ENCODE results near the gene EPHA6. TPM values are rescaled to one million over a fixed set of nuclear protein-coding genes. Genes with fewer than 3 reads are reported as not detected.

EPHA6 gene
- total and polyA plus RNA-seq, 2 donors (not counting 1 experiment from before 2014, with no cell fraction given), result under 0.01 TPM; not detected in 1

- Histone ChIP-seq H2AFZ (ENCODE audit: low read length) (no peak overlapping the region), H3K4me3 (replicated peaks in 1 of 4; ENCODE audit: control extremely low read depth in 1 of 4, insufficient read depth in 1 of 4, low read depth in 3 of 4, low read length in 4 of 4) (no peak overlapping the region), H3K79me2 (ENCODE audit: control insufficient read depth, insufficient read depth, low read length) (no peaks in the 10 kb centered on the region), H3K4me1 (ENCODE audit: control insufficient read depth, extremely low read depth, insufficient read depth, low read length) (no peaks in the 10 kb centered on the region), H3K27ac (ENCODE audit: insufficient read depth, low read length) (no peak overlapping the region), H3K4me2 (ENCODE audit: extremely low read depth, insufficient read depth, low read length) (no peak overlapping the region), H3K9me3 (ENCODE audit: control insufficient read depth, insufficient read depth, low read depth, low read length) (no peaks in the 10 kb centered on the region), H4K20me1 (ENCODE audit: control insufficient read depth, extremely low read depth, insufficient read depth, low read length) (no peaks in the 10 kb centered on the region), H3K36me3 (ENCODE audit: control insufficient read depth, insufficient read depth, low read length) (no peaks in the 10 kb centered on the region), H3K27me3 (ENCODE audit: control insufficient read depth, insufficient read depth, low read length) (no peaks in the 10 kb centered on the region), H3K9ac (ENCODE audit: insufficient read depth, low read length) (no peak overlapping the region)
- no peak for DNase-seq (ENCODE audit: low read depth in 2 of 2)
- TF ChIP-seq CTCF (conservative IDR thresholded peaks at IDR 0.05 in 1 of 2, IDR thresholded peaks at IDR 0.05 in 1 of 2; ENCODE audit: low read depth in 1 of 2, low read length in 2 of 2) (no peak), EZH2 (IDR thresholded peaks at IDR 0.05; ENCODE audit: low read length, missing control alignments) (no peak)
These were observed 929.9 kb downstream of the EPHA6 start for GRCh38 chr3:97744289-97744688.

- Histone ChIP-seq H3K4me1 (ENCODE audit: control insufficient read depth, extremely low read depth, insufficient read depth, low read length) (no peaks in the 10 kb centered on the region), H3K27me3 (ENCODE audit: control insufficient read depth, insufficient read depth, low read length) (no peaks in the 10 kb centered on the region), H3K4me2 (ENCODE audit: extremely low read depth, insufficient read depth, low read length) (peak overlapping the region; percentile 91), H3K27ac (ENCODE audit: insufficient read depth, low read length) (peak overlapping the region; percentile 82), H3K4me3 (replicated peaks in 1 of 4; ENCODE audit: control extremely low read depth in 1 of 4, insufficient read depth in 1 of 4, low read depth in 3 of 4, low read length in 4 of 4) (peak overlapping the region; percentile 61 to 90 (median 76)), H3K79me2 (ENCODE audit: control insufficient read depth, insufficient read depth, low read length) (no peaks in the 10 kb centered on the region), H2AFZ (ENCODE audit: low read length) (peak overlapping the region; percentile 97), H4K20me1 (ENCODE audit: control insufficient read depth, extremely low read depth, insufficient read depth, low read length) (no peaks in the 10 kb centered on the region), H3K9me3 (ENCODE audit: control insufficient read depth, insufficient read depth, low read depth, low read length) (no peaks in the 10 kb centered on the region), H3K9ac (ENCODE audit: insufficient read depth, low read length) (peak overlapping the region; percentile 74), H3K36me3 (ENCODE audit: control insufficient read depth, insufficient read depth, low read length) (no peaks in the 10 kb centered on the region)
- TF ChIP-seq EZH2 (IDR thresholded peaks at IDR 0.05; ENCODE audit: low read length, missing control alignments), result no peak
- no peak for TF ChIP-seq CTCF (conservative IDR thresholded peaks at IDR 0.05 in 1 of 2, IDR thresholded peaks at IDR 0.05 in 1 of 2; ENCODE audit: low read depth in 1 of 2, low read length in 2 of 2)
- peak in 1 of 2 donors; percentile 0 for DNase-seq (ENCODE audit: low read depth in 2 of 2)
These were observed 949.4 kb downstream of the EPHA6 start for GRCh38 chr3:97763586-97764406.

GRCh38 chr3:97764407-97765238 lies 950.2 kb downstream of the EPHA6 start, which contains the start of gene ARL6:
ARL6 (plus strand) TSS chr3:97764758; CDS start chr3:97768108, 3,350 bp downstream.
- H3K4me2 ChIP-seq (ENCODE audit: extremely low read depth, insufficient read depth, low read length), result peak within 1 kb of the TSS; percentile 91
- no peaks in the 10 kb centered on the region for H3K9me3 ChIP-seq (ENCODE audit: control insufficient read depth, insufficient read depth, low read depth, low read length)
- no peaks in the 10 kb centered on the region for H3K79me2 ChIP-seq (ENCODE audit: control insufficient read depth, insufficient read depth, low read length)
- H3K9ac ChIP-seq (ENCODE audit: insufficient read depth, low read length), result peak within 1 kb of the TSS; percentile 74
- H3K4me3 ChIP-seq (replicated peaks in 1 of 4; ENCODE audit: control extremely low read depth in 1 of 4, insufficient read depth in 1 of 4, low read depth in 3 of 4, low read length in 4 of 4), result peak within 1 kb of the TSS; percentile 61 to 90 (median 76)
- no peaks in the 10 kb centered on the region for H3K4me1 ChIP-seq (ENCODE audit: control insufficient read depth, extremely low read depth, insufficient read depth, low read length)
- no peaks in the 10 kb centered on the region for H4K20me1 ChIP-seq (ENCODE audit: control insufficient read depth, extremely low read depth, insufficient read depth, low read length)
- no peaks in the 10 kb centered on the region for H3K36me3 ChIP-seq (ENCODE audit: control insufficient read depth, insufficient read depth, low read length)
- H2AFZ ChIP-seq (ENCODE audit: low read length), result peak within 1 kb of the TSS; percentile 97
- TF ChIP-seq CTCF (conservative IDR thresholded peaks at IDR 0.05 in 1 of 2, IDR thresholded peaks at IDR 0.05 in 1 of 2; ENCODE audit: low read depth in 1 of 2, low read length in 2 of 2), result peak; percentile 11 to 27
- TF ChIP-seq EZH2 (IDR thresholded peaks at IDR 0.05; ENCODE audit: low read length, missing control alignments), result no peak
- peak within 1 kb of the TSS; percentile 82 for H3K27ac ChIP-seq (ENCODE audit: insufficient read depth, low read length)
- H3K27me3 ChIP-seq (ENCODE audit: control insufficient read depth, insufficient read depth, low read length), result no peaks in the 10 kb centered on the region
- peak; percentile 88 for DNase-seq (ENCODE audit: low read depth in 2 of 2)
